MM.1S (cell line): ENCODE measurements around the gene ENOX1.

Experiments
- CTCF ChIP-seq: fragments of 300-600 bp; sonication (generic); IDR thresholded peaks from 2 replicates; pipeline ENCODE4 v1.5.1; 2016; ENCODE audit warnings: antibody characterized with exemption, low read length, mixed read lengths
- EZH2 ChIP-seq: fragments of 300-600 bp; sonication (generic); optimal IDR thresholded peaks from 2 replicates; pipeline ENCODE3; 2017; ENCODE audit warnings: low read depth, mild to moderate bottlenecking, antibody characterized with exemption, low read length, mixed read lengths

DNA sequence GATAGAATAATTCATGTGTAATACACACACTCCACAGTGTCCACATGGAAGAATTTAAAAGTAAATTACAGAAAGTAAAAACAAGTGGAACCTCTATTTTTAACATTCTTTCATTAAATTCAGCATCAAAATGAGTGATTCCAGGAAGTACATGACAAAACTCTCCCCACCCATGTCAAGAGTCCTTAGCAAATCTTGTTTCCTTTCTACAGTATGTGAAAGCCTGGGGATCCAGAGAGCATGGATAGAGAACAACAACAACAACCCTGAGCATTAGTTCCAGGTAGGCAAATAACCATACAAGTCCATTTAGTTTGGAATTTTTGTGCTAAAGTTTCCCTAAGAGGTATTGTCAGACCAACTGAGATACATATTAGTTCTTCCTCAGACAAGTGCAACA, 267.9 kb downstream of the ENOX1 start:
- TF ChIP-seq EZH2 (no peak), CTCF (no peak)
